Measurements from ENCODE around the gene RASL11A. TPM values are rescaled to one million over a fixed set of nuclear protein-coding genes. Genes with fewer than 3 reads are reported as not detected.
"Not testable (repeated sequence)": the region's sequence is repeated elsewhere in the genome, so short reads cannot be mapped to it uniquely, and the experiment has no call there.

RASL11A gene
- total RNA-seq, 1 donor from 2014 or later: 1.3 TPM

DNA sequence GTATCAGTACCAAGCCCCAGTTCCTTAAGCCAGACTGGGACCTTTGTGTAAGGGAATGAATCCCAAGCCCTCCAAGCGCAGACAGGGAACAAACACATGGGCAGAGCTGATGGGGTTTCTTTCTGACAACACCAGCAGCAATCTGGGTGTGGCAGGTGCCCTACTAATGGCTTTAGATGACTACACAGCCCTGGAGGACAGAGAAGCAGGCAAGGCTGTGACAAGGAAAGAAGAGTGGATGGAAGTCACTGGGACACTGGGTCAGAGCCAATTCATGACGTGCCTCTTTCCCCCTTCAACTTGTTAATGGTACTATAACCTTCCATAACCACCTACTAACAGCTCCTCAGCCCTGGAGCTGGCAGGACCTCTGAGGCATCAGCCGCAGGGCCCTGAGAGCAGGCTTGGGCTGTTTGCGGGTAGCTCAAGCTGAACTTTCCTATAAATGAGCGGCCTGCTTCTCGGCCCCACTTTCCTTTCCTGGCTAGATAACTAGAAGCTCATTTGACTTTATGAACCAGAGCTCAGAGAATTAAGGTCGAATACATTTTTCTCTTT is 38.9 kb downstream of the RASL11A start:
- intact Hi-C loops (cut with micrococcal nuclease): no loop called here
- no peak for DNase-seq (ENCODE audit: low spot score)
- H3K36me3 Mint-ChIP-seq (ENCODE audit: low read depth): no peaks in the 10 kb centered on the region
- peaks cover 5% of the 10 kb centered on the region for H3K4me1 Mint-ChIP-seq (ENCODE audit: low read depth)
- H3K27me3 Mint-ChIP-seq (ENCODE audit: low read depth): peaks cover 9% of the 10 kb centered on the region
- no peaks in the 10 kb centered on the region for H3K9me3 Mint-ChIP-seq
- H3K4me3 Mint-ChIP-seq (ENCODE audit: low read depth): no peak overlapping the region
- H3K27ac Mint-ChIP-seq: no peak overlapping the region

DNA sequence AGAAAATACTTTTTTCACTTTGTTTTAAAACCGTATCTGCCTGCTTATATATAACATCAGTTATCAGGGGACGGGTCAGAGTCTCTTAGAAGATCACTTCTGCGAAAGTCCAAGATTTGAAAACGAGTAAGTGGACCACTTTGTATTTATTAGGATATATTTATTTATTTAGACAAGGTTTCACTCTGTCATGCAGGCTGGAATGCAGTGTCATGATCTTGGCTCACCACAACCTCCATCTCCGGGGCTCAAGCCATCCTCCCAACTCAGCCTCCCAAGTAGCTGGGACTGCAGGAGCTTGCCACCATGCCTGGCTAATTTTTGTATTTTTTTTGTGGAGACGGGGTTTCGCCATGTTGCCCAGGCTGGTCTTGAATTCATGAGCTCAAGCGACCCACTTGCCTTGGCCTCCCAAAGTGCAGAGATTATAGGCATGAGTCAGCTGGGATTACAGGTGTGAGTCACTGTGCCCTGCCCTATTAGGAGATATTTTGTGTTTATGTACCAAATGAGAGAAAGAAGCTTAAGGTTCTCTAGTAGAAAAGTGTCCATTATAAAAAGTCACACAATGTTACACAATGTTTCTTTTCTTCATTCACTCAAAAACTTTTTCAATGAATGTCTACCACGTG is 39.5 kb downstream of the RASL11A start:
- H3K27ac Mint-ChIP-seq: no peak overlapping the region
- no peak overlapping the region for H3K4me3 Mint-ChIP-seq (ENCODE audit: low read depth)

DNA sequence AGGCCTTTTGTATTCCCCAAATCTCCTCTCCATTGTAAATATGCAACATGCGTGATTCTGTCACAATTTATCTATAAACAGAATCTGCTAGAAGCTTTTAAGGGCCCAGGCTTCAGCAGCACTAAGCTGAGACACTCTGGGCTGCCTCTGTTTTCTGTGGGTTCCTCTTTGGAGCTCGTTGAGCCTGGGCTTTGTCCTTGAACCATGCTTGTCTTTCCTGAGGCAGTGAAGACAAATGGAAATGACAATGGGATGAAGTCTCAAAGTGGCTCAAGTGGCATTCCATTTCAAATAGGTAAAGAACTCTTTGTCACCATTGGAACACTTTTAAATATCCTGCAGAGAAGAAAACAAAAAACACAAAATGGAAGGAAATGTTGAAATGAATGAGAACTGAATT is 40.3 kb downstream of the RASL11A start:
- Mint-ChIP-seq H3K36me3 (ENCODE audit: low read depth) (no peaks in the 10 kb centered on the region), H3K4me1 (ENCODE audit: low read depth) (peaks cover 4% of the 10 kb centered on the region), H3K27ac (no peak overlapping the region), H3K4me3 (ENCODE audit: low read depth) (no peak overlapping the region), H3K27me3 (ENCODE audit: low read depth) (peaks cover 9% of the 10 kb centered on the region), H3K9me3 (no peaks in the 10 kb centered on the region)
- DNase-seq (ENCODE audit: low spot score): no peak
- intact Hi-C loops (cut with micrococcal nuclease): no loop called here

More for the DNA sequence above, 39.5 kb downstream of the RASL11A start:
- no peaks in the 10 kb centered on the region for H3K9me3 Mint-ChIP-seq
- no peaks in the 10 kb centered on the region for H3K36me3 Mint-ChIP-seq (ENCODE audit: low read depth)
- DNase-seq (ENCODE audit: low spot score): no peak
- intact Hi-C loops (cut with micrococcal nuclease): no loop called here
- H3K4me1 Mint-ChIP-seq (ENCODE audit: low read depth): peaks cover 5% of the 10 kb centered on the region
- peaks cover 9% of the 10 kb centered on the region for H3K27me3 Mint-ChIP-seq (ENCODE audit: low read depth)

DNA sequence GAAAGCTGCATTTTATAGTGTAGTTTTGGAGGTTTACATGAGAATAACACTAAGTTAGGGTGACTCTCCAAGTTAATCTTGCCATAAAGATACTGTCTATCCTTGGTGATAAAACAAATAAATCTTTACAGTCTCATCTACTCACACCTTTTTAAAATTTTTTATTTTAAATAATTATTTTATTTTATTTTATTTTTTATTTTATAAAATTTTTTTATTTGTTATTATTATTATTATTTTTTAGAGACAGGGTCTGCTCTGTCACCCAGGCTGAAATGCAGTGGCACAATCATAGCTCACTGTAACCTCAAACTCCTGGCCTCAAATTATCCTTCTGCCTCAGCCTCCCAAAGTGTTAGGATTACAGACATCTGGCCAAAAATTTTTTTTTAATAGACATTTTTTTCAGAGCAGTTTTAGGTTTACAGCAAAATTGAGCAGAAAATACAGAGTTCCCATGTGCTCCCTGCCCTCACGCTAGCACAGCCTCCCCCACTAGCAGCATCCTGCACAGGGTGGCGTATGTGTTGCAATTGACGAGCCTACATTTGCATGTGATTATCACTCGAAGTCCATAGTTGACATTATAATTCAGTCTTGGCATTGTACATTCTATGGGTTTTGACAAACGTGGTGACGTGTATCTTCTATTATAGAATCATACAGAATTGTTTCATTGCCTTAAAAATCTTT is 41.0 kb downstream of the RASL11A start:
- H3K4me1 Mint-ChIP-seq (ENCODE audit: low read depth): peaks cover 1% of the 10 kb centered on the region
- intact Hi-C loops (cut with micrococcal nuclease): no loop called here
- peaks cover 16% of the 10 kb centered on the region for H3K27me3 Mint-ChIP-seq (ENCODE audit: low read depth)
- H3K9me3 Mint-ChIP-seq: no peaks in the 10 kb centered on the region
- no peak overlapping the region for H3K4me3 Mint-ChIP-seq (ENCODE audit: low read depth)
- H3K27ac Mint-ChIP-seq: no peak overlapping the region
- no peak for DNase-seq (ENCODE audit: low spot score)
- no peaks in the 10 kb centered on the region for H3K36me3 Mint-ChIP-seq (ENCODE audit: low read depth)

DNA sequence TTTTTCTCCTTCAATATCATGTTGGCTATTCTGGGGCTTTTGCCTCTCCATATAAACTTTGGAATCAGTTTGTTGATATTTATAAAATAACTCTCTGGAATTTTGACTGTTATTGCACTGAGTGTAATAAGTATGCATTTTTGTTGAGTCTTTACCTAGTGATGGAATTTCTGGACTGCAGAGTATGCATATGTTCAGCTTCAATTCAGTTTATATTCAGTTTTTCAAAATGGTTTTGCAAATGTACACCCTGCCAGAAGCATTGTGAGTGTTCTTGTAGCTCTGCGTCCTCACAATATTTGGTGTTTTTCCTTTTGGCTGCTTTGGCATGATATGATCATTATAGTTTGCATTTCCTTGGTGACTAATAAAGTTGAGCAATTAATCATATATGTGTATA is 43.1 kb downstream of the RASL11A start:
- no peak for DNase-seq (ENCODE audit: low spot score)
- no peak overlapping the region for H3K4me3 Mint-ChIP-seq (ENCODE audit: low read depth)
- H3K27ac Mint-ChIP-seq: no peak overlapping the region
- no peaks in the 10 kb centered on the region for H3K9me3 Mint-ChIP-seq
- no peaks in the 10 kb centered on the region for H3K4me1 Mint-ChIP-seq (ENCODE audit: low read depth)
- H3K36me3 Mint-ChIP-seq (ENCODE audit: low read depth): no peaks in the 10 kb centered on the region
- H3K27me3 Mint-ChIP-seq (ENCODE audit: low read depth): peaks cover 18% of the 10 kb centered on the region
- intact Hi-C loops (cut with micrococcal nuclease): no loop called here

DNA sequence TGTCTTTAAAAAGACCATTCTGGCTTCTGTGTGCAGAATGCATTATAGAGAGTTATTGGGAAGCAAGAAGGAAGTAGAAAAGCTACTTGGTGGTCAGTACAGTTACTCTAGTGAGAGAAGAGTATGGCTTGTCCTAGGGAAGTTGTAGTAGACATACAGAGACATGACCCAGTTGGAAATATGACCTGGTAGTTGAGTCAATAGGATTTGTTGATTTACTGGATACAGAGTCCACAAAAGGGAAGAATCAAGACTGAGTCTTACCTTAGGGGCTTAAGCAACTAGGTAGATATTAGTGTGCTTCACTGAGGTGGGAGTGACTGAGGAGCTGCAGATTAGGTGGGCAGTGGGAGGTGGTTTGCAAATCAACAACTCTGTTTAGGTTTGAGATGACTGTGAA is 48.8 kb downstream of the RASL11A start:
- Mint-ChIP-seq H3K27ac (no peak overlapping the region), H3K36me3 (ENCODE audit: low read depth) (no peaks in the 10 kb centered on the region), H3K27me3 (ENCODE audit: low read depth) (peaks cover 20% of the 10 kb centered on the region), H3K4me3 (ENCODE audit: low read depth) (no peak overlapping the region), H3K9me3 (no peaks in the 10 kb centered on the region), H3K4me1 (ENCODE audit: low read depth) (no peaks in the 10 kb centered on the region)
- intact Hi-C loops (cut with micrococcal nuclease): no loop called here
- DNase-seq (ENCODE audit: low spot score): no peak

DNA sequence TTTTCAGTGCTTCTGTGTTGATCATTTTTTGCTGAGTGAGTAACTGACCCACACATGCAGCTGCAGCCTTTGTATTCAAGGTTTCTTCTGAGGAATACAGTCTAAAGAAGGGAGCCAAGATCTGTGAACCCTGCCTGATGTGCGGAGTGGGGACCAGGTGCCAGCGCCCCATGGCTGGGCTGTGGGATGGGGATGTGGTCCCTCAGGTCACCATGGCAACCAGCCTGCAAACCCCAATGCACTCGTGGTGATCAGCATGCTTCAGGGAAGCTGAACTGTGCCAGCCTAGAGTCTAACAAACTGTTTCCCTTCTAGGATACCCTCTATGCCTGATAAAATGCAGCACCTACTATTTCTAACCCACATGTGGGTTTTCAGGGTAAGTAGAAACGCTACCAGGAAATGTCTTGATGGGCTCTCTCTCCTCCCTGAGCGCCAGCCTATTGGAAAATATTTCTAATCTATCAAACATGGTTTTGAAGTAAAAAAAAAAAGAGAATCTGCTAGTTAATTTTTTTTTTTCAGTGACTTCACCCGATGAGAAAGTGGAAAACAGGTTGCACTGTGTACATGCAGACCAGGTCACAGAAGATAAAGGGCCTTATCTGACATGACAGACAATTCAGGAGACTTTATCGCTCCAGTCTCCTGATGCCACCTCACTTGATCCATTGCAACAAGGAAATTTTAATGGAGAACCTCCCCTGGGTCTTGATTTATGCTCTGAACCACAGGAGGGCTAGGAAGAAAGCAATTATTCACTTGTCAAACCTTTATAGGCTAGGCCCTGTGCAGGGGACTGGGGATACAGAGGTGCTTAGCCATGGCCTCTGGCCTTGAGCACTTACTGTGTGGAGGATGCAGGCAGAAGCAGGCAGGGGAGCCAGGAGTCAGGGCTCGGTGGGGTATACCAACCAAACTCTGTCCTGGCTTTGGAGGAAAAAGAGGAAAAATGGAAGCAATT is 51.1 kb downstream of the RASL11A start:
- H3K4me1 Mint-ChIP-seq (ENCODE audit: low read depth): no peaks in the 10 kb centered on the region
- H3K4me3 Mint-ChIP-seq (ENCODE audit: low read depth): no peak overlapping the region
- H3K36me3 Mint-ChIP-seq (ENCODE audit: low read depth): no peaks in the 10 kb centered on the region
- H3K9me3 Mint-ChIP-seq: no peaks in the 10 kb centered on the region
- intact Hi-C loops (cut with micrococcal nuclease): no loop called here
- H3K27ac Mint-ChIP-seq: no peak overlapping the region
- peaks cover 12% of the 10 kb centered on the region for H3K27me3 Mint-ChIP-seq (ENCODE audit: low read depth)
- DNase-seq (ENCODE audit: low spot score): no peak

DNA sequence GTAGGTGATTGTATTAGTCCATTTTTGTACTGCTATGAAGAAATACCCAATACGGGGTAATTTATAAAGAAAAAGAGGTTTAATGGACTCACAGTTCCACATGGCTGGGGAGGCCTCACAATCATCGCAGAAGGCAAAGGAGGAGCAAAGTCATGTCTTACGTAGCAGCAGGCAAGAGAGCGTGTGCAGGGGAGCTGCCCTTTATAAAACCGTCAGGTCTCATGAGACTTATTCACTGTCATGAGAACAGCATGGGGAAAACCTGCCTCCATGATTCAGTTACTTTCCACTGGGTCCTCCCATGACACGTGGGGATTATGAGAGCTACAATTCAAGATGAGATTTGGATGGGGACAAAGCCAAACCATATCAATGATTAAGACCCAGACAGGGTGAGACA is 51.8 kb downstream of the RASL11A start:
- DNase-seq (ENCODE audit: low spot score); intact Hi-C loops (cut with micrococcal nuclease); H3K9me3 Mint-ChIP-seq; H3K4me3 Mint-ChIP-seq (ENCODE audit: low read depth); H3K27ac Mint-ChIP-seq; H3K36me3 Mint-ChIP-seq (ENCODE audit: low read depth); H3K4me1 Mint-ChIP-seq (ENCODE audit: low read depth): not testable (repeated sequence)
- H3K27me3 Mint-ChIP-seq (ENCODE audit: low read depth): peaks cover 12% of the 10 kb centered on the region

Other genes with a start within 250 kb of the RASL11A start
- gene USP12, start 99.0 kb upstream of the RASL11A start, total RNA-seq: 40.8 and 45.1 TPM in 2 replicates
- 1,112 and 1,127 TPM in 2 replicates for gene RPL21, start 19.3 kb upstream of the RASL11A start, total RNA-seq
- gene GTF3A, start 153.8 kb downstream of the RASL11A start, total RNA-seq: 251 and 253 TPM in 2 replicates
- gene MTIF3, start 179.7 kb downstream of the RASL11A start, total RNA-seq: 25.0 and 32.0 TPM in 2 replicates